NAMALWA (cell line): Measurements from ENCODE around the gene DIP2C.
"Not testable (repeated sequence)": the region's sequence is repeated elsewhere in the genome, so short reads cannot be mapped to it uniquely, and the experiment has no call there.

Experiments
- DNase-seq: peaks from one replicate; pipeline ENCODE4 v3.0.0-alpha.2; 2015; ENCODE audit warnings: low spot score

DIP2C gene

DNA sequence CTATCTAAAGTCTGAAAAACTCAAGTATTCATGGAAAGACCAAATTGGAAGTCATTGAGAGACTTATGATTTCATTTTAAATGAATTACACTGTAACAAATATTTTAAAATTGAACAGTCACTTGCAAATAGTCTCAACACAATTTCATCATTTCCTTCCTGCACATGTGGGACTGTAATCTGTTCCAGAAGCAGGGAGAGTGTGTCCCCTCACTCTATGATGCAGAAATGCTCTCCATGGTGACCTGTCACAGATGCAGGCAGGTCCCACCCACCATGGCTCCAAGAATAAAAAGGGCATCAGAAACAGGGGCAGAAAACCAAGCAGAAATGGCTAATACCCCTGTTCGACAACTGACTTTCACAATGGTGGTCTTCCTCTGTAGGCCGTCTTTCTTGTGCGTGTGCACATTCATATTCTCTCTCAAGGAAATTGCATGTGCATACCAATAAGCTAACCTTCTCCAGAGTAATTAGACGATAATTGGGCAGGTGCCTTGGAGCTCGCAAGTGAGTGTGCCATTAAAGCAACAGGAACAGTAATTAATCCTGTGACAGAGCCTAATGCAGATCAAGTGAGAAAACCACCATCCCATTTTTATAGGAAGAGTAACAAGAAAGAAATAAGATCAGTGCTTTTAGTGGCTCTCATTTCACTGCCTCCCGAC lies 383.3 kb downstream of the DIP2C start:
- DNase-seq = no peak

DNA sequence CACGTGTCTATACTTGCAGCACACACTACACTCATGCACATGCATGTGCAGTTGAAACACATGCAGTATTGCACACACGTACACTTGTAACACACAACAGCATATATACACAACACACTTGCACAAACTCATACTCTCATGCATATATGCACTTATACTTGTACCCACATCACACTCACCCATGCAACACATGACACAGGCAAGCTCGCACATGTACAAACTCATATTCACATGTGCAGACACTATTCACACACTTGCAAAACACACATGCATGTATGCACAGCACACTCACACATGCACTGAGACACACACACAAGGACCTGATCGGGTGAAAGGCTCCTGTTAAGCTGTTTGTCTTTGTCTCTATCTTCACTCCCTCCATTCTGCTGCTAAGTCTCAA lies 384.4 kb downstream of the DIP2C start:
- DNase-seq = no peak

DNA sequence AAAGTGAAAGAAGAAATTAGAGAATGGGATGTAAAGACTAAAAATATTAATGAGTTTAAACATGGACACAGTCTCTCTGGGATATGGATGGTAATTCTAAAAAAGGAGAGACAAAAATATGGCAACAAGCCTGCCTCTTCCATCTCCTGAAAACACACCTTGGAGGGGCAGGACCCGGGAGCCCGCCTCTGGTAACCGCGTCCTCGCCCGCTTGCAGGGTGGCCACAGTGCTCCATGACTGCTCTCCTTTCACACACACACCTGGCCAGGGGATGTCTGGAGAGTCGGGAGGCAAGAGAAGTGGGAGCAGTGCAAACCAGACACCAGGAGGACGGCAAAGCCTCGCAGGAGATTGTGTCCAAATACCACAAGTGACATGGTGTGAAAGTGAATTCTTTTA lies 387.9 kb downstream of the DIP2C start:
- no peak for DNase-seq

DNA sequence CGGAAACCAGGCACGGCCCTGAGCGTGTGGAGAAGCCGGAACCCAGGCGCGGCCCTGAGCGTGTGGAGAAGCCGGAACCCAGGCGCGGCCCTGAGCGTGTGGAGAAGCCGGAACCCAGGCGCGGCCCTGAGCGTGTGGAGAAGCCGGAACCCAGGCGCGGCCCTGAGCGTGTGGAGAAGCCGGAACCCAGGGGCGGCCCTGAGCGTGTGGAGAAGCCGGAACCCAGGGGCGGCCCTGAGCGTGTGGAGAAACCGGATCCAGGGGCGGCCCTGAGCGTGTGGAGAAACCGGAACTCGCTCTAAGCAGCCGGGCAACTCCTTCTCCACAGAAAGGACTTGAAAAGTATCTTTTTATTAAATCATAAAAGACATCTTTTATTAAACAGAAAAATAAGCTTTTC lies 388.9 kb downstream of the DIP2C start:
- not testable (repeated sequence) for DNase-seq

DNA sequence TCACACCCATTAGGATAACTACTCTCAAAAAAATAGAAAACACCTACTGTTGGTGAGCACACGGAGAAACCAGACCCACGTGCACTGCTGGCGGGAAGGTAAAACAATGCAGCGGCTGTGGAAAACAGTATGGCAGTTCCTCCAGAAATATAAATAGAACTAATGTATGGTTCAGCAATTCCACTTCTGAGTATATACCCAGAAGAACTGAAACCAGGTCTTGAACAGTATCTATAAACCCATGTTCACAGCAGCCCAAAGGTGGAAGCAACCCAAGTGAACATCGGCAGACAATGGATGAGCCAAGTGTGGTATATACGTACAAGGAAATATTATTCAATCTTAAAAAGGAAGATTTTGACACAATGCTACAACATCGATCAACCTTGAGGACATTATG lies 389.5 kb downstream of the DIP2C start:
- DNase-seq = no peak

DNA sequence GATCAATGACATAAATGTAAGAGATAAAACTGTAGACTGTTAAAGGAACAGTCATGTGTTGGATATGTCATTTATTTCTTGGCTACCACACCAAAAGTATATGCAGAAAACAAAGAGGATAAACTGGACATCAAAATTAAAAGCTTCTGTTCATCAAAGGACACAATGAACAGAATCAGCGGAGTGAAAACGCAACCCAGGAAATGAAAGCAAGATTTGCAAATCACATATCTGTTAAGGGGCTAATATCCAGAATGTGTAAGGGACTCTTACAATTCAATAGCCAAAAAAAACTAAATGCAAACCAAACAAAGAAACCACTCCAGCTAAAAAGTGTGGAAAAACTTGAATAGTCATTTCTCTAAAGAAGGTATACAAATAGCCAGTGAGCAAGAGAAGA lies 390.0 kb downstream of the DIP2C start:
- DNase-seq = no peak

DNA sequence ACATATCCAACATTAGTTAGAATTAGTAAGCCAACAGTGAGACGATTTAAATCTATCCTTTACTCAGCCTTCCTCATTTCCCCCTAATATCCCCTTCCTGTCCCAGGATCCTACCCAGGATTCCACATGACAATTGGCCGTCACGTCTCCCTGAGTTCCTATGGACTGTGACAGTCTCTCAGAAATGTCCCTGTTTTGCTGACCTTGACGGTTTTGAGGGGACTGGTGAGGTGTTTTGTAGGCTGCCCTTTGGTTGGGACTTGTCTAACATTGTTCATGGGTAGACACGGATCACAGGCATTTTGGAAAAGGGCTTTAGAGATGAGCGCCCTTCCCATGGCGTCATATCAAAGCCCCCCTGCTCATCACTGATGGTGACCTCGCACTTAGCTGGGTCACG lies 391.4 kb downstream of the DIP2C start:
- DNase-seq = no peak

DNA sequence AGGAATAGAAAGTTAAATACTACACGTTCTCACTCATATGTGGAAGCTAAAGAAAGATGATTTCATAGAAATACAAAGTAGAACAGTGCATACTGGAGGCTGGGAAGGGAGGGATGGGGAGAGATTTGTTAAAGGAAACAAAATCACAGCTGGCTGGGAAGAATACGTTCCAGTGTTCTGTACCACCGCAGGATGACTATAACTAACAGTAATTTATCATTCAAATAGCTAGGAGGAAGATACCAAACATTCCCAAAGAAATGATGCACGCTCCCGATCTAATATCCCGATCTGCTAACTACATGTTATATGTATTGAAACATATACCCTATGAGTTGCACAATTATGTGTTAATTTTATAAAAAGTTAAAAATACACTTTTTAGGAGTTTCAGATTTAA lies 391.9 kb downstream of the DIP2C start:
- DNase-seq = no peak

DNA sequence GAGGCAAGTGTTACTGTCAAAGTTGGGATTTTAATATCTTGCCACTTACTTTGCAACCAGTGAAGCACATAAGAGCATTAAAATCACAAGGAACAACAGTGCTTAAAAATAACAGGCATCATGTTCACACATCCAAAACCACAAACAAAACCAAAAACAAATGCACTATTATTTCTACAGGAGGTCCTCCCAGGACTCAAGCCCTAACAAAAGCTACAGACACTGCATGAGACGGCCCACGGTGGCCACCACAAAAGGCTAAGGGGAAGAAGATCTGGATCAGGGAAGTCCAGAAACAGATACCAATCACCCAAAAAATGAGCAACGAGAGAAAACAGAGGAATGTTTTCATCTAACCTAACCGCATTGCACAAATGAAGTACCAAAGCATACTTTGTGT lies 395.8 kb downstream of the DIP2C start:
- no peak for DNase-seq

DNA sequence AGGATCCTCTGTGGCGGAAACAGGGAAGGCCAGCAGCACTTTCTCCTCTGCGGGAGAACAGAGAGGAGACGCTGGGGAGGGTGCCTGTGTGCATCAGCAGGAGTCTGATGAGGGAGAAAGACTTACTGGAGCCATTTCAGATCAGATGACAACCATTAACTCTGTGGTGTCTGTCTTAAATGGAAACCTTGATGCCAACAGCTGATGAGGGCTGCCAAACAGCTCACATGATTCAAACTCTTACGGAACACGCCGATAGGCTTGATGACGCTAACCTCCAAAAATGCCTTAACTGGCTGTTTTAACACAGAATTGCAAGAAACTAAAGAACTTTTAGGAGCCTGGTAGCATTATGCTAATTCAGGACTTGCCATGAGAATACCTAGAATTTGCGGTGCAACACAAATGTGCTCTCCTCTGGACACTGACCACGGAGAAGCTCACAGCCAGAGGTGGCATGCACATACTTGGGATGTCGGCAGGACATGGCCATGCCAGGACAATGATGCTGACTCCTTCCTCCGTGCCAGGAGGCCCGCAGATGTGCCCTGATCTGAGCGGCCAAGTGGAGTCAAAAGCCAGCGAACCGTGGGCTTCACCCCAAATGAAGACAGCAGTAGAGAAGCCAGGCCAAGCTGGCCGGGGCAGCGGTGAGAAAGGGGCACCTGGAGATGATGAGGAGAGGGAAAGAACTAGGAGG lies 399.3 kb downstream of the DIP2C start:
- DNase-seq = no peak

DNA sequence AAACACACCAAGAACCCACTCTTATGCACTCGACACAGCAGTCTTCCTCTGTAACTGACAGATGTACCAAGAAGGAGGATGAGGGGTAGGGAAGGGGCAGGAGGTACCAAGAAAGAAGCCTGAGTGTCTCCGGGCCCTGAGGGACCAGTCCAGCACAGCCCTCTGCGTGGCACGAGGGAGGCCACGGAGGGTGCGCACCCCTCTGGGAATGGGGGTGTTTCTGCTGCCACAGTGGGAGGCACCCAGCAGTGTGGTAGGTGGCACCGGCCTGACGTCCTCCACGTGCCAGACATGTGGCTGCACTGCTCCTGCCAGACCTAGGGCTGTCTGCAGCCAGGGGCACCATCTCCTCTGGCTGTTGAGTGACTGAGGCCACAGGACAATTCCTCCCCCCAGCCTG lies 399.9 kb downstream of the DIP2C start:
- no peak for DNase-seq

DNA sequence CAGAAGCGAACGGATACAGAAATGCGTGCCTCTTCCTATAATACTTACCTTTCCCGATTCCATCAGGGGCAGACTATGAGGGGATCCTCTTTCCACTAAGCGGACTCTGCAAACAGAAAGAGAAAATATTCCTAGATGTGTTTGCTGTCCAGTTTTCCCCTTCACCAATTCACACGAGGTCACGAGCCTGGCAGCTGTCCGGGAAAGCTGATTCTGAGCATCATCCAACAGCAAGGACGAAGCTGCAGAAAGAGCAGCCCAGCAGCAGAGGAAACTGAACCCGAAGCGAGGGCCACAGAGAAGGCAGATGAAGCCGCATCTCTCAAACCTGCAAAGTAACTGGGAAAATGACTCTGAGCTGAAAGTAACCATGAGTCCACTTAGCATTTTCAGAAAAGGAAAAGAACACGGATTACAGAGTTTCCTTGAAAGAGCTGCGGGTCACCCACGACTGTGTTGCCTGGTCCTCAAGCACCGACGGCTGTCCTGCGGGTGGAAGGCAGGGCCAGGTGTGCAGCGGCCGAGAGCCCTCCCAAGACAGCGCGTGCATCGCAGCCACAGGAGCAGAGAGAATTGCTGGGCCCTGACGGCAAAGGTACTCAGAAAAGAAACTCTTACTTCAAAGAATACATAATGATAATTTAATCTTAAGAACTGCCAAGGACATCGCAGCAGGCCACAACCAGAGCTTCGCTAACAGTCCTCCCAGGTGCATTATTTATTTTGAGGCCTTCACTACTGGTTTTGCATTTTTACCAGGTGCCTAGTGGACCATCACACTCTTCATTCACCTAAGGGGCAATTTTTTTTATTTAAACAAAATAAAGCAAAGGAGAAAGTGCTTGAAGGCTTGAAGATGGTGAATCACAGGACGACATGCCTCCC lies 400.9 kb downstream of the DIP2C start:
- DNase-seq = no peak

DNA sequence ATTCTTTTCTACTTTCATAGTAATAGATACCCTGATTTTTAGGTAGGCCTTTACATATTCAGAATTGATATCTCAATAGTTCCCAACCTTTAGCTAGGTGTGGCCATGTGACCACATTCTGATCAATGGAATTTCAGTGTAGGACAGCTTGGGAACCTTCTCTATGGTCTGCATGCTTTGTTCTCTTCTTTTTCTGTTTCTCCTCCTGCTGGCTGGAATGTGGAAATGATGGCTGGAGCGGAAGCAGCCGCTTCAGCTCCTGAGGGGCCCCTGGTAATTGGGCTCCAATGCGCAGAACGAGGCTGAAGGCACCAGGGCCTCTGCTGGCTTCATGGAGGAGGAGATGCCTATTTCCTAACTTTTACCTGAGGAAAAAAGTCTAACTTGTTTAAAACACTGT lies 401.7 kb downstream of the DIP2C start:
- DNase-seq = no peak

DNA sequence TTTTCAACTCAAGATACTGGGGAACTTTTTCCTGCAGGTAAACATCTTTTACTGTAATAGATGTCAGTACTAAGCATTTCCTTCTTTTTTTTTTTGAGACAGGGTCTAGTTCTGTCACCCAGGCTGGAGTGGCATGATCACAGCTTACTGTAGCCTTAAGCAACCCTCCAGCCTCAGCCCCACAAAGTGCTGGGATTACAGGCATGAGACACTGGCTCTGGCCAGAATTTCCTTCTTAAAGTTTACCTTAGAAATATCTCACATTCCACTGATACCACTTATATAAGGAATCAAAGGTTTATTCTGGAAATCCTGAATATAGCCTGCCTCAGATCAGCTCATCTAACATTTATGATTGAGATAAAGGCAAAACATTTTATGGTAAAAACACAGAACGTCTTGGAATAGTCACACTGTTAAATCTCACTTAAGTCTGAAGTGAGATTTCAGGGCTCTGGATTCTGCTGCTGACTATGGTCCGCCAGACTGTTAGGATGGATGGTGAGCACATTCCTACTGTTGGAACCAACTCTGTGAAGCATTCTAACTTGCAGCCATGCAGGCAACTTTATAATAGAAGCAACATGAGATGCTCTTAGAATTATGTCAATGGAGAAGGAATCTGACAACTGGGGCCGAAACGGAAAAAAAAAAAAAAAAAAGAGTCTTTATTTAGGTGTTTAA lies 402.3 kb downstream of the DIP2C start:
- DNase-seq = no peak

DNA sequence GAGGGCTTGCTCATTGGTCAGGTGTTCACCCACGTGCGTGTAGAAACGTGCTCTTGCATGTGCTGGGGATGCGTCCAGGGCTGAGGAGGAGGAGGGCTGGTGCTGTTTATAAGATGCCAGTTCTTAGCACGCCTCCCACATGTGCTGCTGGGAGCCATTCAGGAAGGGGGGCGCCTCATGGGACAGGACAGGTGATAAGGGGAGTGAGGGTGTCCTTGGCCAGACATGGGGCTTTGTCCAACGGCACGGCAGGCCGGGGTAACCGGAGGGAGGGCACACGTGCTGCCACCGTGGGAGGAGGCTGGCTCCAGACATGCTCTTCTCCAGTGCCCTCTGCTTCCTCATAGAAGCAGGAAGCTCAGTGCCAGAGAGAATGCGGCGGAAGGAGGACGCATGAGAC lies 404.3 kb downstream of the DIP2C start:
- no peak for DNase-seq

DNA sequence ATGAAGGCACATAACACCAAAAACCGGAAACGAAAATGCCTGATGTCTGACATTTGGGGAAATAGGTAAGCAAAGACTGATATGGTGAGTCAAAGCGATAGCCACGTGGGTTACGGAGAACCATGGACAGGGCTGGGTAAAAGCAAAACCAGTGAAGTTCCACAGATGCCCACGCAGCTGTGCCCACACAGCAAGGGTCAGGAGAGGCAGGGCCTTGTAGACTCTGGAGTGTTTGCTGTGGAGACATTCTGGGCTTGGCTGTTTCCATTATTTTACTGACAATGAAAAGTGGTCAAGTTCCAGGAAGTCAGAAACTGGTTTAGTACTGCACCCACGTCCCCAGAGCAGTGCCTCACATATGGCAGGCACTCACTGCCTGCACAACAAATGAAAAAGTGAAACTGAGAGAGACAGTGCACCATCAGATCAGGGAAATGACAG lies 405.5 kb downstream of the DIP2C start:
- DNase-seq = no peak

DNA sequence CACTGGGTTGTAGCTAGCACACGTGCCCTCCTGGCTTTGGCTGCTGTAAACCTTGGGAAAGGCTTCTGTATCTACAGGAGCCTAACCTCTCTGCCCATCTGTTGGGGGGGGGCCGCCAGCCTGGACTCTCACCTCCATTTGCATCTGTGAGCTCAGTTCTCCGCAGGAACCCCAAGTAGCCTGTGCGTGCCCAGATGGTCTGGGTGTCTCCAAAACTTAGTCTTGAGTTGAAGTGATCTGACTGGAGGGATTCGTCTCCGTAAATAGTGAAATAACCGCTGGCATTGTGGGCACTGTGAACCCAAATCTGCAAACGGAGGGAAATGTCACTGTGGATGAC lies 406.4 kb downstream of the DIP2C start:
- DNase-seq = no peak

DNA sequence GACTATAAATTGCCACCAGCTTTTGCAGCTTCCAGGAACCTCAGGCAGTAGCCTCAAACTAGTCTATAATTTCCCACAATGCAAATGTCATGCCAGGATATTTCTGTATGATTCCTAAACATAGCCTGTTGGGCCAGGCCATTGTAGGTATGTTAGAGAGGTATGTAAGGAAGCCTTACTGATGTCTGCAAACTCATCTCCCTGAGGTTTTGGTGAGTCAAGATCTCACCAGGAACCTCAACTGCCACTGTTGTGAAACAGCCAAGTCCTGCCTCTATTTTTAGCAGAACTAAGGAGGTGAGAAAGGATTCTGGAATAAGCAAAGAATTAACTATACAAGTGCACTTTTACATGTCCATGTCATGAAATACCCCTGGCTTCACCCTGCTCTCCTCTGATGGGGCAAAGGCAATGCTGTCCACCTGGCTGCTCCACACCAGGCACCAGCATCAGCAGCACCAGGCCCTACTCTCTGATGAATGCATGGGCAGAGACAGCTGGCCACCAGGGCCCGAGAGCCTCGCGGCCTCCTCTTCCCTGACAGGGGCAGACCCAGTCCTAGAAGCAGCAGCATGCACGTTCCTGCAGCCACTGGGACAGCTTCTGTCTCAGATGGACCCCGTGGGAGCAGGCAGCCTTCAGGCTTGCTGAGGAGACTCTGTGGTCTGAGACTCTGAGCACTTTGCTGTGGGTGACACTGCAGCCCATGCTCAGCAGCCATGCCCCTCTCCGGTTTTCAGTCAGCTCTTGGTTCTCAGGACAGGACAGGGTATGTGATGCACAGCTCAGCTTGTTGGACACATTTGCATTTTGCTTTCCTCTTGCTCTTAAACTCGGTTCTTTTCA lies 407.0 kb downstream of the DIP2C start:
- DNase-seq = no peak

DNA sequence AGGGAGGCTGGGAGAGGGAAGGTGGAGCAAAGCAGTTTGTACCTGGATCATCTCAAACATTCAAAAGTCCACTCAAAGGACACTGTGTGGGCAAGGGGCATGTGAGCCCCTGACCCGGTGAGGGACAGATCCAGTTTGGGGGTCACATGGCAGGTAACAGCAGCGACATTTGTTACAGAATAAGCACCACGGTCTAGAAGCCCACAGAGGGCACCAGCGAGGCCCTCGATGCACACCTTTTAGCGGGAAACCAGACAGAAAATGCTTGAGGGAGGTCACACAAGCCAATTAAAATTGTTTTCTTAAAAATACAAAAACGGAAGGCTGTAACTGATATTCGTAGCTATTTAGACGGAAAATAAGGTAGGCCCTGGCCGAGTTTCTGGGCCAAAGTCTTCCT lies 409.8 kb downstream of the DIP2C start:
- no peak for DNase-seq

DNA sequence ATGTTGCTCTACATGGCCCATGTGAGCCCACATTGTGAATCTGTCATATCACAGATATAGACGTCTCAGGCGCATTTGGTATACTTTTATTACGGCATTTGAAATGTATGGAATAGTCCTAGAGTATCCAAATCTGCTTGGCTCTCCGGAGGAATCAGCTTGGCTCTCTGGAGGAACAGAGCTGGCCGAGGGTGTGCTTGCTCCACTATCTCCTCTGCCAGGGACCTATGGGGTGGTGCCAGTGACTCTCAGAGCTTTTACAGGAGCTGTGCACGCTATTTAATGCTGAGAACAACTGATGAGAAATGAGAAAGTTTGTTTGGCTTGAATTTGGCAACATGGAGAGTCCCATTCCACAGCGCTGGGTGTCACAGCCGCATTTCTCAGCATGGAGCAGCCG lies 410.2 kb downstream of the DIP2C start:
- DNase-seq = no peak

DNA sequence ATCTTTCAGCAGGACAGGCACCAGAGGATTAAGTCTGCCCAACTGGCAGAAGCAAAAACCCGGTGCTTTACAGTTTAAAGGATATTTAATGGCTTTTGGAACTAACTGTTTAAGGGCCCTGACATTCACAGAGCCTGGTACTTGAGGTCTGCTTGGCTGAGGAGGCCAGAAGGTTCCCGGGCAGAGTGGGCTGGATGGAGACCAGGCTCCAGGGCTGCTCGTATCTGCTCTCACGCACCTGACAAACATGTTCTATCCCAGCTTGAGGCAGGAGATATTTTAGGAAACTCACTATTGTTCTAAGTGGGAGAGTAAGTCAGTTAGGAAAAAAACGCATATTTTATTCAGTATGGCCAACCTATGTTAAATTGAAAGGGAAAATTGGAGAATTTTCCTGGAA lies 410.8 kb downstream of the DIP2C start:
- DNase-seq = no peak

DNA sequence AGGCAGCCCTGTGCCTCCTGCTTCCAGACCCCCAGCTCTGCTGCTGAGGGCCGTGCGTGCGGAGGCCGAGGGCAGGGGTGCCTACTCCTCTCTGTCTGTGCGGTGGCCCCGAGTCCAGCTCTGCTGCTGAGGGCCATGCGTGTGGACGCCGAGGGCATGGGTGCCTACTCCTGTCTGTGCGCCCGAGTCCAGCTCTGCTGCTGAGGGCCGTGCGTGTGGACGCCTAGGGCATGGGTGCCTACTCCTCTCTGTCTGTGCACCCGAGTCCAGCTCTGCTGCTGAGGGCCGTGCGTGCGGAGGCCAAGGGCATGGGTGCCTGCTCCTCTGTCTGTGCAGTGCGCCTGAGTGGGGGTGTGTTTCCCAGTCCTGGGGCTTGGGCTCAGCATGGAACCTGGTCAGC lies 411.5 kb downstream of the DIP2C start:
- no peak for DNase-seq
